ENCODE data around the gene TRIB2.

Gene TRIB2

GRCh38 chr2:12683457-12684100, 33.2 kb upstream of the TRIB2 start:
- Histone ChIP-seq H3K9ac (ENCODE audit: low read length) (no peak overlapping the region), H3K4me1 (ENCODE audit: control insufficient read depth, low read depth, low read length) (peaks cover 28% of the 10 kb centered on the region), H3K9me3 (ENCODE audit: control insufficient read depth, low read depth, low read length) (no peaks in the 10 kb centered on the region), H3K27me3 (ENCODE audit: control insufficient read depth, insufficient read depth, low read length) (no peaks in the 10 kb centered on the region), H3K36me3 (ENCODE audit: control insufficient read depth, low read depth, low read length) (no peaks in the 10 kb centered on the region), H3K4me3 (ENCODE audit: low read length) (no peak overlapping the region), H3K27ac (ENCODE audit: low read length) (no peak overlapping the region)

DNA sequence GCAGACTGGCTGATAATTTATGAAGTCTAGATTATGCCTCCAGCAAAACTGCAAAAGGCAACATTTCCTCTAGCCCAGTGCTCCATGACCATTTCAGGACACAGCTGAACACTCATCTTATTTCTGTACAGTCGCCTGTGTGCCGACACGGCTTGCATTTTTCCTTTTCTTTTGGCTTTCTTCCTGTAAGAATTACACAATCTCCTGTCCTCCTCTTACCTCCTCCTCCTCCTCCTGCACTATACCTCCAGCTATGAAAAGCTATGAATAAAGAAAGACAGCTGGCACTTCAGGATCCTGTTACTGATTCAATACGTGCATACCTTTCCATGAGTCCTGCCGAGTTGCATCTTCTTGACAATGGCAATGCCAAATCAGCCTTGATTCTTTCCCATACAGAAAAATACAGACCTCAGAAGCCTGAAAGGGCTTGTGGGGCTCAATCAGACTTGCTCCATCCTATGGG, 32.2 kb upstream of the TRIB2 start:
- H3K27me3 ChIP-seq (ENCODE audit: control insufficient read depth, insufficient read depth, low read length): no peaks in the 10 kb centered on the region
- H3K9me3 ChIP-seq (ENCODE audit: control insufficient read depth, low read depth, low read length): no peaks in the 10 kb centered on the region
- H3K9ac ChIP-seq (ENCODE audit: low read length): no peak overlapping the region
- H3K27ac ChIP-seq (ENCODE audit: low read length): no peak overlapping the region
- H3K4me1 ChIP-seq (ENCODE audit: control insufficient read depth, low read depth, low read length): peaks cover 28% of the 10 kb centered on the region
- H3K36me3 ChIP-seq (ENCODE audit: control insufficient read depth, low read depth, low read length): no peaks in the 10 kb centered on the region
- no peak overlapping the region for H3K4me3 ChIP-seq (ENCODE audit: low read length)

DNA sequence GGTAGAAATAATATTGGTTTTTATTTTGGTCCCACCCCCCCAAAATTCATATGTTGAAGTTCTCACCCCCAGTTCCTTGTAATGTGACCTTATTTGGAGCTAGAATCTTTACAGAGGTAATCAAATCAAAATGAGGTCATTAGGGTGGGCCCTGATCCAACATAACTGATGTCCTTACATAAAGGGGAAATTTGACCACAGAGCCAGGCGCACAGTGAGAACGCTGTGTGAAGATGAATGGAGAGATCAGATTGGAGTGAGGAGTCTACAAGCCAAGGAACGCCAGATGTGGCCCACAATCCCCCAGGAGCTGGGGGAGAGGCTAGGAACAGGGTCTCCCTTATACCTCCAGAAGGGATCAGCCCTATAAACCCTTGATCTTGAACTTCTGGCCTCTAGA, 31.6 kb upstream of the TRIB2 start:
- no peaks in the 10 kb centered on the region for H3K27me3 ChIP-seq (ENCODE audit: control insufficient read depth, insufficient read depth, low read length)
- H3K9me3 ChIP-seq (ENCODE audit: control insufficient read depth, low read depth, low read length): no peaks in the 10 kb centered on the region
- no peak overlapping the region for H3K4me3 ChIP-seq (ENCODE audit: low read length)
- H3K27ac ChIP-seq (ENCODE audit: low read length): no peak overlapping the region
- peaks cover 28% of the 10 kb centered on the region for H3K4me1 ChIP-seq (ENCODE audit: control insufficient read depth, low read depth, low read length)
- no peaks in the 10 kb centered on the region for H3K36me3 ChIP-seq (ENCODE audit: control insufficient read depth, low read depth, low read length)
- no peak overlapping the region for H3K9ac ChIP-seq (ENCODE audit: low read length)

- H3K9ac ChIP-seq (ENCODE audit: low read length): no peak overlapping the region
- no peak overlapping the region for H3K4me3 ChIP-seq (ENCODE audit: low read length)
- H3K4me1 ChIP-seq (ENCODE audit: control insufficient read depth, low read depth, low read length): peaks cover 28% of the 10 kb centered on the region
- H3K27me3 ChIP-seq (ENCODE audit: control insufficient read depth, insufficient read depth, low read length): no peaks in the 10 kb centered on the region
- no peak overlapping the region for H3K27ac ChIP-seq (ENCODE audit: low read length)
- H3K9me3 ChIP-seq (ENCODE audit: control insufficient read depth, low read depth, low read length): no peaks in the 10 kb centered on the region
- H3K36me3 ChIP-seq (ENCODE audit: control insufficient read depth, low read depth, low read length): no peaks in the 10 kb centered on the region
These were observed 30.8 kb upstream of the TRIB2 start for GRCh38 chr2:12685956-12686355.

DNA sequence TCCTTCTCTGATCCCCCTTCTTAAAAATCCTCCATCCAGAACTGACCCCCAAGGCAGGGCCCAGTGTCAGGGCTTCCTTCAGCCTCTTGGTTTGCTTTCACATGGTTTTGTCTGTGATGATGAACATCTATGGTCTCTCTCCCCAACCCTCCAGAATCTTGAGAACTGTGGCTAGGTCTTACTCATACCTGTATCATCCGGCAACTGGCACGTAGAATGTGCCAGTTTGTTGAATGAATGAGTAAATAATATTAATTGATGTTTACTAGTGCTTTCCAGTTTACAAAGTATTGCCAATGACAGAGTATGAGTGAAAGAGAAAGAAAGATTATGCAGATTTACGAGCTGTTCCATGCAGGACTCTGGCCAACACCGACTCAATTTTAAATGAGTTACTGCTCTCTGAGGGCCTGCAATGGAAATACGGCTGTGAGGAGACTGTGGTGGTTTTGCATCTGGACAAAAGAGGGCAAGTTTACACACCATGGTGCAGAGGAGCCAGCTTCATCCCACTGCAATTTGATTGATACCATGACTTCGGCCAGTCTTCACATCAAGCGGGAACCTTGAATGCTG, 29.9 kb upstream of the TRIB2 start:
- no peak overlapping the region for H3K9ac ChIP-seq (ENCODE audit: low read length)
- no peaks in the 10 kb centered on the region for H3K27me3 ChIP-seq (ENCODE audit: control insufficient read depth, insufficient read depth, low read length)
- H3K27ac ChIP-seq (ENCODE audit: low read length): no peak overlapping the region
- H3K4me3 ChIP-seq (ENCODE audit: low read length): no peak overlapping the region
- peaks cover 2% of the 10 kb centered on the region for H3K9me3 ChIP-seq (ENCODE audit: control insufficient read depth, low read depth, low read length)
- H3K4me1 ChIP-seq (ENCODE audit: control insufficient read depth, low read depth, low read length): peaks cover 28% of the 10 kb centered on the region
- H3K36me3 ChIP-seq (ENCODE audit: control insufficient read depth, low read depth, low read length): no peaks in the 10 kb centered on the region

- H3K4me1 ChIP-seq (ENCODE audit: control insufficient read depth, low read depth, low read length): peaks cover 22% of the 10 kb centered on the region
- no peak overlapping the region for H3K9ac ChIP-seq (ENCODE audit: low read length)
- peaks cover 8% of the 10 kb centered on the region for H3K9me3 ChIP-seq (ENCODE audit: control insufficient read depth, low read depth, low read length)
- no peaks in the 10 kb centered on the region for H3K27me3 ChIP-seq (ENCODE audit: control insufficient read depth, insufficient read depth, low read length)
- H3K36me3 ChIP-seq (ENCODE audit: control insufficient read depth, low read depth, low read length): no peaks in the 10 kb centered on the region
- H3K27ac ChIP-seq (ENCODE audit: low read length): no peak overlapping the region
- no peak overlapping the region for H3K4me3 ChIP-seq (ENCODE audit: low read length)
These were observed 28.6 kb upstream of the TRIB2 start for GRCh38 chr2:12688091-12688490.

GRCh38 chr2:12688893-12689292, 27.8 kb upstream of the TRIB2 start:
- H3K4me1 ChIP-seq (ENCODE audit: control insufficient read depth, low read depth, low read length): peaks cover 14% of the 10 kb centered on the region
- H3K9me3 ChIP-seq (ENCODE audit: control insufficient read depth, low read depth, low read length): peaks cover 8% of the 10 kb centered on the region
- H3K27me3 ChIP-seq (ENCODE audit: control insufficient read depth, insufficient read depth, low read length): no peaks in the 10 kb centered on the region
- no peak overlapping the region for H3K4me3 ChIP-seq (ENCODE audit: low read length)
- H3K27ac ChIP-seq (ENCODE audit: low read length): no peak overlapping the region
- no peak overlapping the region for H3K9ac ChIP-seq (ENCODE audit: low read length)
- H3K36me3 ChIP-seq (ENCODE audit: control insufficient read depth, low read depth, low read length): no peaks in the 10 kb centered on the region

DNA sequence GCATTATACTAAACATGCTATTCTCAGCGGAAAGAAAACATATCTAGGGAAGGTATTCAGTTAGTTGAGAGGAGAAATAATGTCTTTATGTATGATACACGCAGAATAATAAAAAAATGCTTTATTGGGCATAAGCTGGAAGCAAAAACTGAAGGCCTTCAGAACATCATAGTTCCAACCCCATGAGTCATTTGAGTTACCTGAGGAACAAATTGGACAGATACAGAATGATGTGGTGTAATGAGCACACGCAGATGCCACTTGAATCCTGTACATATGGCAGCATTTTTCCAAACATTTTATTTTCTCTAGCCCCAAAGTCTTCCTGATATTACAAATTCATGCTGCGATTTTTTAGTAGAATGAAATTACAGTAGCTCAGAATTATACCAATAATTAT, 23.2 kb upstream of the TRIB2 start:
- Histone ChIP-seq H3K27ac (ENCODE audit: low read length) (no peak overlapping the region), H3K9ac (ENCODE audit: low read length) (no peak overlapping the region), H3K4me3 (ENCODE audit: low read length) (no peak overlapping the region), H3K27me3 (ENCODE audit: control insufficient read depth, insufficient read depth, low read length) (no peaks in the 10 kb centered on the region), H3K4me1 (ENCODE audit: control insufficient read depth, low read depth, low read length) (no peaks in the 10 kb centered on the region), H3K36me3 (ENCODE audit: control insufficient read depth, low read depth, low read length) (no peaks in the 10 kb centered on the region), H3K9me3 (ENCODE audit: control insufficient read depth, low read depth, low read length) (peaks cover 8% of the 10 kb centered on the region)

- Histone ChIP-seq H3K36me3 (ENCODE audit: control insufficient read depth, low read depth, low read length) (no peaks in the 10 kb centered on the region), H3K27ac (ENCODE audit: low read length) (no peak overlapping the region)
These were observed 21.6 kb upstream of the TRIB2 start for GRCh38 chr2:12694990-12695774.

DNA sequence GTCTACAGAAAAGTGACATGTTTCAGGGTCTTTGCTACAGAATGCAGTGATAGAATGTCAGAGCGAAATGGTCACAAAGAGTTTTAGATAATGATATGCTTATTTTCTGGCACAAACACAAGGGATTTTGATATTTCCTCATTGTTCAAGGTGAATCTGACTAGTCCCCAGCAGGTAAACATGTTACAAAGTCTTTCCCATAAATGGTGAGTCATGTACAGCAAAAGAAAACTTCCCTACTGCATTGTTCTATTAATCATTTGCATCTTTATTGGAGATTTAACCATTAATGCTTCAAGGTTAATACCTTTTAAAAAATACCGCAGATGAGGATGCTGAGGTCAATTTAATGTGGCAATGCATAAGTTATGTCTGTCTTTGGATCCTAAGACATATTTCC, 19.1 kb upstream of the TRIB2 start:
- no peaks in the 10 kb centered on the region for H3K36me3 ChIP-seq (ENCODE audit: control insufficient read depth, low read depth, low read length)
- no peaks in the 10 kb centered on the region for H3K27me3 ChIP-seq (ENCODE audit: control insufficient read depth, insufficient read depth, low read length)
- no peak overlapping the region for H3K4me3 ChIP-seq (ENCODE audit: low read length)
- no peaks in the 10 kb centered on the region for H3K9me3 ChIP-seq (ENCODE audit: control insufficient read depth, low read depth, low read length)
- no peak overlapping the region for H3K9ac ChIP-seq (ENCODE audit: low read length)
- H3K4me1 ChIP-seq (ENCODE audit: control insufficient read depth, low read depth, low read length): peaks cover 4% of the 10 kb centered on the region
- H3K27ac ChIP-seq (ENCODE audit: low read length): no peak overlapping the region

More at GRCh38 chr2:12694990-12695774, 21.6 kb upstream of the TRIB2 start:
- H3K9ac ChIP-seq (ENCODE audit: low read length): no peak overlapping the region
- H3K4me1 ChIP-seq (ENCODE audit: control insufficient read depth, low read depth, low read length): no peaks in the 10 kb centered on the region
- no peak overlapping the region for H3K4me3 ChIP-seq (ENCODE audit: low read length)
- H3K27me3 ChIP-seq (ENCODE audit: control insufficient read depth, insufficient read depth, low read length): no peaks in the 10 kb centered on the region
- H3K9me3 ChIP-seq (ENCODE audit: control insufficient read depth, low read depth, low read length): peaks cover 8% of the 10 kb centered on the region

- H3K27me3 ChIP-seq (ENCODE audit: control insufficient read depth, insufficient read depth, low read length): no peaks in the 10 kb centered on the region
- no peak overlapping the region for H3K27ac ChIP-seq (ENCODE audit: low read length)
- H3K4me3 ChIP-seq (ENCODE audit: low read length): no peak overlapping the region
- H3K9ac ChIP-seq (ENCODE audit: low read length): no peak overlapping the region
- H3K9me3 ChIP-seq (ENCODE audit: control insufficient read depth, low read depth, low read length): no peaks in the 10 kb centered on the region
- H3K36me3 ChIP-seq (ENCODE audit: control insufficient read depth, low read depth, low read length): no peaks in the 10 kb centered on the region
- H3K4me1 ChIP-seq (ENCODE audit: control insufficient read depth, low read depth, low read length): peaks cover 15% of the 10 kb centered on the region
These were observed 15.7 kb upstream of the TRIB2 start for GRCh38 chr2:12700989-12701388.

All from iPS-18a (cell line).